Stimulated activated CD4-positive, alpha-beta T cell treated with anti-CD3 and anti-CD28 coated beads, Interleukin-15, amount 100 ng/mL, for 1 hour (primary cell): ENCODE data around the gene SMIM24.

ENCODE experiments used
- DNase-seq, 2 donors: peaks; one replicate each; pipeline ENCODE4 v3.0.0-alpha.2; 2020; ENCODE audit warnings: low read depth in 1 of 2, low spot score in 1 of 2

Gene SMIM24

GRCh38 chr19:3499738-3500428 lies 19.6 kb upstream of the SMIM24 start:
- no peak for DNase-seq

GRCh38 chr19:3497757-3498520 lies 17.6 kb upstream of the SMIM24 start:
- DNase-seq = no peak

GRCh38 chr19:3496392-3497273 lies 16.3 kb upstream of the SMIM24 start:
- DNase-seq = no peak

GRCh38 chr19:3494559-3494958 lies 14.2 kb upstream of the SMIM24 start:
- DNase-seq = peak; percentile 22 to 39

GRCh38 chr19:3494051-3494450 lies 13.7 kb upstream of the SMIM24 start:
- peak in 1 of 2 donors; percentile 26 for DNase-seq

- DNase-seq = no peak
Measured at GRCh38 chr19:3493651-3494050, 13.3 kb upstream of the SMIM24 start.

GRCh38 chr19:3492919-3493318 lies 12.6 kb upstream of the SMIM24 start:
- DNase-seq = no peak

- no peak for DNase-seq
Measured at GRCh38 chr19:3492131-3492839, 12.0 kb upstream of the SMIM24 start.

GRCh38 chr19:3491396-3492119 lies 11.2 kb upstream of the SMIM24 start:
- no peak for DNase-seq

GRCh38 chr19:3483226-3483628 lies 2.9 kb upstream of the SMIM24 start, which contains the start of gene SMIM44:
Gene SMIM44 (minus strand): TSS chr19:3483441. CDS start chr19:3483403, 38 bp downstream.
- DNase-seq = no peak

GRCh38 chr19:3482507-3483225 lies 2.3 kb upstream of the SMIM24 start:
- DNase-seq = no peak

GRCh38 chr19:3481241-3482090 lies 1.1 kb upstream of the SMIM24 start:
- no peak for DNase-seq

GRCh38 chr19:3479834-3480215 lies 500 bp downstream of the SMIM24 start:
- no peak for DNase-seq

- DNase-seq = no peak
Measured at GRCh38 chr19:3479177-3479833, 1.0 kb downstream of the SMIM24 start.

- DNase-seq = no peak
Measured at GRCh38 chr19:3478409-3479176, 1.7 kb downstream of the SMIM24 start.

- DNase-seq = no peak
Measured at GRCh38 chr19:3477951-3478350, 2.4 kb downstream of the SMIM24 start.

GRCh38 chr19:3477506-3477905 lies 2.8 kb downstream of the SMIM24 start:
- no peak for DNase-seq
